GM12875 (cell line): ENCODE measurements around the gene ATP13A1.
"Not testable (repeated sequence)": the region's sequence is repeated elsewhere in the genome, so short reads cannot be mapped to it uniquely, and the experiment has no call there.

ENCODE experiments used
- H3K4me3 ChIP-seq: one replicate; pipeline ENCODE4 v1.5.1; 2011; ENCODE audit warnings: low read depth, low read length, control low read depth
- TF ChIP-seq, protein P1 (sequence below): IDR thresholded peaks from 2 replicates; pipeline ENCODE4 v1.5.1; 2011; ENCODE audit warnings: low read depth, mild to moderate bottlenecking, control low read depth, inconsistent platforms, low read length, moderate library complexity, borderline replicate concordance; ENCODE audit not compliant: insufficient read depth

Gene ATP13A1

DNA sequence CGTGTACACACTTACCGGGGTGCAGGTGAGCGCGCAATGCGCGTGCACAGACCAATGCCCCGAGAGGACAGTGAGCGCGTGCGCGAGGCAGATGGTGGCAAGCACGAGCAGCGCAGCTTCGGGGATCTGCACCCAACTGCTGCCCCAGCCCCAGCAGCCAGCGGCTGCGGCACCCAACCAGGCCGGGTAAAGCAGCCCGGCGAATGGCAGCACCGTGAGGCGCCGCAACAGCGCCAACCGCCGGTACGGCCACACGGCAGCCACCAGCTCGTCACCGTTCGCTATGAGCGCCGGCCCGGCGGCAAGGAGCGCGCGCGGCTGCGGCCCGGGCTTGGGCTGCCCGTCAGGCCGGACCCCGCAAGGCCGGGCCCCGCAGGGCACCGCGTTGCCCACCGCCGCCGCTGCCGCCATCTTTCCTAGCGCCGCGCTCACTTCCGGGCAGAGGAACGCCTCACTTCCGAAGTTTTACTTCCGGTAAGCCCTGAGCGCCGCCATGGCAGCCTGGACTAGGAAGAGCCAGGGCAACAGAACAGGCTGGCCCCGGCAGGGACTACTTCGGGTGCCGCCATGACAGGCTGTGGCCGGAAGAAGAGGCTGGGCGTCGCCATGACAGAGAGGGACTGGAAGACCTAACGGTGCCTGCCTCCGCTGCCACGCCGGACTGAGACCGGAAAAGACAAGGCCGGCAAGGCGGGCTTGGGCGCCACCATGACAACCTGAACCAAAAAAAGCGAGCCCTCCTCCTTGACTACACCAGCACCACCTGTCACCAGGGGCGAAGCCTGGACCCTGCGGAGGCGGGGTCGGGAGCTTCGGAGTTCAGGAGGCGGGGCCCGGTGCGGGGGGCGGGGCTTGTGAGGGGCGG, at the start of gene ATP13A1:
Gene ATP13A1 (minus strand): TSS at position 421 of the 865 bp plus-strand sequence. CDS start 10 bp downstream, at position 411.
- TF ChIP-seq, protein P1, sequence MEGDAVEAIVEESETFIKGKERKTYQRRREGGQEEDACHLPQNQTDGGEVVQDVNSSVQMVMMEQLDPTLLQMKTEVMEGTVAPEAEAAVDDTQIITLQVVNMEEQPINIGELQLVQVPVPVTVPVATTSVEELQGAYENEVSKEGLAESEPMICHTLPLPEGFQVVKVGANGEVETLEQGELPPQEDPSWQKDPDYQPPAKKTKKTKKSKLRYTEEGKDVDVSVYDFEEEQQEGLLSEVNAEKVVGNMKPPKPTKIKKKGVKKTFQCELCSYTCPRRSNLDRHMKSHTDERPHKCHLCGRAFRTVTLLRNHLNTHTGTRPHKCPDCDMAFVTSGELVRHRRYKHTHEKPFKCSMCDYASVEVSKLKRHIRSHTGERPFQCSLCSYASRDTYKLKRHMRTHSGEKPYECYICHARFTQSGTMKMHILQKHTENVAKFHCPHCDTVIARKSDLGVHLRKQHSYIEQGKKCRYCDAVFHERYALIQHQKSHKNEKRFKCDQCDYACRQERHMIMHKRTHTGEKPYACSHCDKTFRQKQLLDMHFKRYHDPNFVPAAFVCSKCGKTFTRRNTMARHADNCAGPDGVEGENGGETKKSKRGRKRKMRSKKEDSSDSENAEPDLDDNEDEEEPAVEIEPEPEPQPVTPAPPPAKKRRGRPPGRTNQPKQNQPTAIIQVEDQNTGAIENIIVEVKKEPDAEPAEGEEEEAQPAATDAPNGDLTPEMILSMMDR, result peak; percentile 33; the same call in 1 of the 2 replicates
- peak within 1 kb of the TSS; percentile 76 for H3K4me3 ChIP-seq

DNA sequence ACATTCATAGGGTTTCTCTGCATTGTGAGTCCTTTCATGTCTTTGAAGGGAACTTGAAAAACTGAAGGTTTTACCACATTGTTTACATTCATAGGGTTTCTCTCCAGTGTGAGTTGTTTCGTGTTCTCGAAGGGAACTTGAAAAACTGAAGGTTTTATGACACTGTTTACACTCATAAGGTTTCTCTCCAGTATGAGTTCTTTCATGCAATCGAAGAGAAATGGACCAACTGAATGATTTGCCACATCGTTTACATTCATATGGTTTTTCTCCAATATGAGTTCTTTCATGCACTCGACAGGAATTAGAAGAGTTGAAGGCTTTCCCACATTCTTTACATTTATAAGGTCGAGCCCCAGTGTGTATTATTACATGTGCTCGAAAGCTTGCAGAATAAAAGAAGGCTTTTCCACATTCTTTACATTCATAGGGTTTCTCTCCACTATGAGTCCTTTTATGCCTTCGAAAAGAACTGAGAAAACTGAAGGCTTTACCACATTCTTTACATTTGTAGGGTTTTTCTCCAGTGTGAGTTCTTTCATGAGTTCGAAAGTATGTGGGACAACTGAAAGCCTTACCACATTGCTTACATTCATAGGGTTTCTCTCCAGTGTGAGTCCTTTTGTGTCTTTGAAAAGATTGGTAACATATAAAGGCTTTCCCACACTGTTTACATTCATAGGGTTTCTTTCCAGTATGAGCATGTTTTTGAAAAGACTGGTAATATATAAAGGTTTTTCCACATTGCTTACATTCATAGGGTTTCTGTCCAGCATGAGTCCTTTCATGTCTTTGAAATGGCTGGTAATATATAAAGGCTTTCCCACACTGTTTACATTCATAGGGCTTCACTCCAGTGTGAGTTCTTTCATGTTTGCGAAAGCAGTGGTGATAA, 48.7 kb upstream of the ATP13A1 start:
- TF ChIP-seq, protein P1, result no peak

DNA sequence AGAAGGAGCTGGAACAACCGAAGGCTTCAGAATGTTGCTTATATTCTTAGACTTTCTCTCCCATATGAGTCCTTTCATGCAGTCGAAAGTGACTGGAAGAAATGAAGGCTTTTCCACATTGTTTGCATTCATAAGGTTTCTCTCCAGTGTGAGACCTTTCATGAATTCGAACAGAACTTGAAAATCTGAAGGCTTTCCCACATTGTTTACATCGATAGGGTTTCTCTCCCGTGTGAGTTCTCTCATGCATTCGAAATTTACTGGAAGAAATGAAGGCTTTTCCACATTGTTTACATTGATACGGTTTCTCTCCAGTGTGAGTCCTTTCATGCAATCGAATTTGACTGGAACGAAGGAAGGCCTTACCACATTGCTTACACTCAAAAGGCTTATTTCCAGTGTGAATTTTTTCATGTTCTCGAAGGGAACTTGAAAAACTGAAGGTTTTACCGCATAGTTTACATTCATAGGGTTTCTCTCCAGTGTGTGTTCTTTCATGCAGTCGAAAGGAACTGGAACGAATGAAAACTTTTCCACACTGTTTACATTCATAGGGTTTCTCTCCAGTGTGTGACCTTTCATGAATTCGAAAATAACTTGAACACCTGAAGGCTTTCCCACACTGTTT, 47.9 kb upstream of the ATP13A1 start:
- no peak overlapping the region for H3K4me3 ChIP-seq
- TF ChIP-seq, protein P1, result no peak

More for the DNA sequence above, 48.7 kb upstream of the ATP13A1 start:
- H3K4me3 ChIP-seq, result no peak overlapping the region

DNA sequence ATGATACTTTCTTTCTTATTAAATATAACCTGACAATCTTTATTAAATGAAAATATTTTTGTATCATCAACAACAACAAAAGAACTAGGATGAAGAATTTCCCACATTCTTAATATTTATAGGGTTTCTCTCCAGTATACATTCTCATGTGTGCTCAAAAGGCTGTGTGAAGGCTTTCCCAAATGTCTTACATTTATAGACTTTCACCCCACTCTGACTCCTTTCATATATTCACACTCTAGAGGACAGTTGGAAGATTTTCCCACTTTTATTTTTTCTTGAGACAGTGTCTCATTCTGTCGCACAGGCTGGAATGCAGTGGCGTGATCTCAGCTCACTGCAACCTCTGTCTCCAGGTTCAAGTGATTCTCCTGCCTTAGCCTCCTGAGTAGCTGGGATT, 47.0 kb upstream of the ATP13A1 start:
- H3K4me3 ChIP-seq, result no peak overlapping the region
- TF ChIP-seq, protein P1, result no peak

DNA sequence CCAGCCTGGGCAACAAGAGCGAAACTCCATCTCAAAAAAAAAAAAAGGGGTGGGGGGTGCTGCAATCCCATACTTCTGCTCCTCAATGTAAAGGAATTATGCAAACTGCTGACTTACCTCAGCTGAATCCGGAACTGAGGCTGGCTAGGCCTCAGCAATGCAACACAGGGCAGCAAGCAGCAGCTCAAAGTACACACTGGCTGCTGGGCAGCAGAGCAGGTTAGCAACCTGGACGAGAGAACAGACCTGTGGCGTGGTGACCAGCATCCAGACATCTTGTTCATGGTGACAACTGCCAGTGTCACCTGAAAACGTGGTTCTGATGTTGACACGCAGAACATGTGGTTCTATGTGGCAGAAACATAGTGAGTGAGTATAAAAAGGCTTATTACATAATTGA, 41.4 kb upstream of the ATP13A1 start:
- no peak overlapping the region for H3K4me3 ChIP-seq
- TF ChIP-seq, protein P1, result no peak

DNA sequence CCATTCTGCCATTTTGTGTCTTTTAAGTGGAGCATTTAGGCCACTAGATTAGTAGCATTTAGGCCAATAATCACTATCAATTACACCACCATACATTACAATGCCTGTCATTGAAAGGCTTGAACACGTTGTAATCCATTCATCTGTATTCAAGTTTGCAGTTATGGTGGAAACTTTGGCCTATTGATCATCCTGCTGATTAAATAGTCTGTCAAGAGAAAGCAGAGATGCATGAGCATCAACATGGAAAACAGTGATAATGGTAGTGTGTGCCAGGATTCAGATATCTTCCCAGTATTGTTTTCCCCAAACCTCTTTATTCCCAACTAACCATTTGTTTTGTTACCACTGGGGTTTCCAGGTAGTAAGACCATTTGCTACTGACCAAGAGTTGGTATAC, 37.0 kb upstream of the ATP13A1 start:
- H3K4me3 ChIP-seq, result not testable (repeated sequence)

DNA sequence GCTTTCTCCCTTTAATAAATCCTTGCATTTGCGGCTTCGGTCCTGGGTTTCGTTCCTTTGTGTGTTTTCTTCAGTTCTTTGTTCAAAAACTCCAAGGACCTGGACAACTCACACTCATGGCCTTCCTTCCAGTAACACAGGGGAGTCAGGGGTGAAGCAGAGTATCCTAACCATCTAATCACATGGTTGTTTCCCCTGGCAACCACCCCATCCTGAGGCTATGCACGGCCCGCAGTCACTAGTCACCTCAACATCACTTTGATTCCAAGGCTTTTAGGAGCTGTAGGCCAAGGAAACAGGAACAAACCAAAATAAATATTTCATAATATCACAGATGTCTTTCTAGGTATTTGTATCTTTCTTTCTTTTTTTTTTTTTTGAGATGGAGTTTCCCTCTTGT, 34.1 kb upstream of the ATP13A1 start:
- no peak overlapping the region for H3K4me3 ChIP-seq

More for the DNA sequence above, 34.1 kb upstream of the ATP13A1 start:
- TF ChIP-seq, protein P1, result no peak
